GM06990 (cell line): ENCODE results near the gene CADM4.

ENCODE experiments used
- DNase-seq: peaks from one replicate; pipeline ENCODE4 v3.0.0-alpha.2; 2011; ENCODE audit not compliant: insufficient read length; ENCODE audit errors: extremely low read depth
- H3K27me3 ChIP-seq: replicated peaks from 2 replicates; pipeline ENCODE4 v1.6.0; 2011; ENCODE audit warnings: low read length; ENCODE audit not compliant: control insufficient read depth, insufficient read depth
- H3K36me3 ChIP-seq: 2 replicates; pipeline ENCODE4 v1.5.1; 2011; ENCODE audit warnings: low read length; ENCODE audit not compliant: control insufficient read depth, insufficient read depth
- H3K4me3 ChIP-seq: replicated peaks from 2 replicates; pipeline ENCODE4 v1.5.1; 2011; ENCODE audit warnings: low read depth, mild to moderate bottlenecking, control low read depth, low read length
- TF ChIP-seq, protein P1 (sequence below): IDR thresholded peaks from 2 replicates; pipeline ENCODE4 v1.5.1; 2011; ENCODE audit warnings: low read length, control low read depth, mild to moderate bottlenecking, inconsistent platforms; ENCODE audit not compliant: insufficient read depth, poor library complexity, severe bottlenecking

CADM4 gene

DNA sequence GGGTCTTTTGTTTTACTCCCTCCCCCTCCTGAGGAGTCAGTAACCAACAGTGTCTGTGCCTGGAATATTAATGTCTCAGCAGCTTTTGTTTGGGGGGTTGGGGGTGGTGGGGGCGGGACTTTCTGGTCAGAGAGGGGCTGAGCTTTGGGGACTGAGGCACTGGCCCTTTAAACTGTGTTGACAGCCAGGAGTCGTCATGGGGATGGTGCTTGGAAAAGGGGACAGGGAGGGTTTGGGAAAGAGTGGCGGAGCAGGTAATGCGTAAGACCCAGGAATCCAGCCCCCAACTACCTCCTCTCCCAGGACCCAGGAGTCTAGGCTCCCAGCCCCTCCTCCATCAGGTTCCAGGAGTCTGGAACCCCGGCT, 5.2 kb downstream of the CADM4 start:
- DNase-seq: no peak
- Histone ChIP-seq H3K4me3 (no peak overlapping the region), H3K36me3 (no peaks in the 10 kb centered on the region), H3K27me3 (peaks cover 8% of the 10 kb centered on the region)
- TF ChIP-seq, protein P1, sequence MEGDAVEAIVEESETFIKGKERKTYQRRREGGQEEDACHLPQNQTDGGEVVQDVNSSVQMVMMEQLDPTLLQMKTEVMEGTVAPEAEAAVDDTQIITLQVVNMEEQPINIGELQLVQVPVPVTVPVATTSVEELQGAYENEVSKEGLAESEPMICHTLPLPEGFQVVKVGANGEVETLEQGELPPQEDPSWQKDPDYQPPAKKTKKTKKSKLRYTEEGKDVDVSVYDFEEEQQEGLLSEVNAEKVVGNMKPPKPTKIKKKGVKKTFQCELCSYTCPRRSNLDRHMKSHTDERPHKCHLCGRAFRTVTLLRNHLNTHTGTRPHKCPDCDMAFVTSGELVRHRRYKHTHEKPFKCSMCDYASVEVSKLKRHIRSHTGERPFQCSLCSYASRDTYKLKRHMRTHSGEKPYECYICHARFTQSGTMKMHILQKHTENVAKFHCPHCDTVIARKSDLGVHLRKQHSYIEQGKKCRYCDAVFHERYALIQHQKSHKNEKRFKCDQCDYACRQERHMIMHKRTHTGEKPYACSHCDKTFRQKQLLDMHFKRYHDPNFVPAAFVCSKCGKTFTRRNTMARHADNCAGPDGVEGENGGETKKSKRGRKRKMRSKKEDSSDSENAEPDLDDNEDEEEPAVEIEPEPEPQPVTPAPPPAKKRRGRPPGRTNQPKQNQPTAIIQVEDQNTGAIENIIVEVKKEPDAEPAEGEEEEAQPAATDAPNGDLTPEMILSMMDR: no peak

DNA sequence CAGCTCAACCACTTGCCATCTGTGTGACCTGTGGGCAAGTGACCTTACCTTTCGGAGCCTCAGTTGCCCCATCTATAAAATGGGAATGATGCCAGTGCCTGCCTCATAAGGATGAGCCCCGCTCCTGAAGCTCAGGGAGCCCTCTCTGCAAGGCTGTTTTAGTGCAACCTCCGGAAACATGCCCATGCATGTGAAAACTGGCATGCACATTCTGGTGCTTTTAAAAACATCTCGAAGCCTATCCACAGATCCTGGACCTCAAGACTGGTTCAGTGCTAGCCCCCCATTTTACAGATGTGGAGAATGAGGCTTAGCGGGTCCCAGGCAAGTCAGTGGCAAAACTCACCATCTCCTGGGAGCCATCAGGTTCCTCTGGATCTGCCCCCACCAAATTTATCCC, 5.6 kb downstream of the CADM4 start:
- no peak overlapping the region for H3K4me3 ChIP-seq
- no peak for DNase-seq
- peaks cover 8% of the 10 kb centered on the region for H3K27me3 ChIP-seq
- no peaks in the 10 kb centered on the region for H3K36me3 ChIP-seq
- TF ChIP-seq, protein P1: no peak

DNA sequence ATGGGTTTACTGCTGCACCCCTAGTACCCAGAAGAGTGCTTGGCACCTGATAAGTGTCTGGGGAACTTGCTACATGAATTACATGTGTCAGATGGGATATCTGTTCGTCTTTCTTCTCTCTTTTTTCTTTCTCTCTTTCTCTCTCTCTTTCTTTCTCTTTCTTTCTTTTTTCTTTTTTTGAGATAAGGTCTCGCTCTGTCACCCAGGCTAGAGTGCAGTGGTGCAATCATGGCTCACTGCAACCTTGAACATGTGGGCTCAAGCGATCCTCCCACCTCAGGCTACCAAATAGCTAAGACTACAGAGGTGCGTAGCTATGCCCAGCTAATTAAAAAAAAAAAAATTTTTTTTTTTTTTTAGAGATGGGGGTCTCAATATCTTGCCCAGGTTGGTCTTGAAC, 6.1 kb downstream of the CADM4 start:
- TF ChIP-seq, protein P1: no peak
- DNase-seq: no peak
- H3K4me3 ChIP-seq: no peak overlapping the region
- no peaks in the 10 kb centered on the region for H3K36me3 ChIP-seq
- peaks cover 7% of the 10 kb centered on the region for H3K27me3 ChIP-seq

DNA sequence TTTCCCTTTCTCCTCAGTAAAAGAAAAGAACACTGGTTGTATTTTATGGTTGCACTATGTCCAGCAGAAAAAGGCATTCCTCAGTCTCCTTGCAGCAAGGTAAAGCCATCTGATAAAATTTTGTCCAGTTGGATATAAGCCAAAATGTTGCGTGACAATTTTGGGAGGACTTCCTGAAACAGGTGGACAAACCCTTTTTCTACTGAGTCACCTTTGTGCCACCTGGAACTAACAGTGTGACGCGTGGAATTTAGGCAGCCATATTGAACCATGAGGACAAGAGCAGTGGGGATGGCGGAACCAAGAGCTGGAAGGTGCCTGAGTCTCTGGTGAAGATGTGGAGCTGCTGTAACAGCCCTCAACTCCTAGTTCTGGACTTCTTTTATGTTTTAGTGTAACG, 8.2 kb downstream of the CADM4 start:
- no peak overlapping the region for H3K4me3 ChIP-seq
- TF ChIP-seq, protein P1: no peak
- H3K27me3 ChIP-seq: no peaks in the 10 kb centered on the region
- no peaks in the 10 kb centered on the region for H3K36me3 ChIP-seq
- DNase-seq: no peak

DNA sequence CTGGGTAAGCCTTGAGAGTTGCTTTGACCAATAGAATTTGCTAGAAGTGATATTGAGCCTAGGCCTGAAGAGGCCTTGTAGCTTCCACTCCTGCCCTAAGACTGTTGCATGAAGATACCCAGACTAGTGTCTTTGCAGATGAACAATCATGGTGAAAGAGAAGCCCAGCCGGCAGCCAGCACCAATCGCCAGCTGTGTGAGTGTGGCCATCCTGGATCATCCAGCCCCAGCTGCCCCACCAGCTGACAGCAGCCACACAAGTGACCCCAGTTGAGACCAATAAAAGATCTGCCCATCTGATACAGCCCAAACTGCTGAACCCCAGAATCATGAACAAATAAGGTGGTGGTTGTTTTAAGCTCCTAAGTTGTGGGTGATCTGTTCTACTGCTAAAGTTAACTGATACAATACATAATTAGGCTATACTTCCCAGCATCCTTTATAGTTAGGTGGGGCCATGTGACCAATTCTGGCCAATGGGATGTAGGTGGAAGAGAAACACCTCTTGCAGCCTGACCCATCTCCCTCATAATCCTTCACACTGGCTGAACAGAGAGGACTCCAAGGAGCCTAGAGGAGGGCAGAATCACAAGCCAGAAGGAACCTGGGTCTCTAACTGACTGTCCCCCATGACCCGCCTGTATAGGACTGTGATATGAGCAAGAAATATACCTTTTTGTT, 10.9 kb downstream of the CADM4 start:
- H3K27me3 ChIP-seq: no peaks in the 10 kb centered on the region
- no peak for DNase-seq
- no peaks in the 10 kb centered on the region for H3K36me3 ChIP-seq
- TF ChIP-seq, protein P1: no peak
- no peak overlapping the region for H3K4me3 ChIP-seq

DNA sequence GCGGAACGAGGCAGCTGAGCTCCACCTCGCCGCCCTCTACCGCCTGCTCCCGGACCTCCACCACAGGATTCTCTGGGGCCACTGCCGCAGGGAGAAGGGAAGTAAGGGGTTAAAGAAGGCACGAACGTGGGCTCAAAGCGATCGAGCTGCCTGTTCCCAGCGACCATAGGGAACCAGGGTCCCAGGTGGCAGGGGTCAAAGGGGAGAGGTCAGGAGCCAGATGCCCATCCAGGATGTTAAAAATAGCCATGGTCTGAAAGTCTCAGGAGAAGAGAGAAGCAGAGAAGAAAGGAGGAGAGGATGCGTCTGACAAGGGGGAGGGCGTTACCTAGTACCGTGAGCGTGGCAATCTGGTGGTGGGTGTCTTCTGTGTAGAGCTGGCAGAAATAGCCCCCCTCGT, 12.8 kb downstream of the CADM4 start:
- TF ChIP-seq, protein P1: no peak
- no peak for DNase-seq
- Histone ChIP-seq H3K4me3 (no peak overlapping the region), H3K27me3 (no peaks in the 10 kb centered on the region), H3K36me3 (no peaks in the 10 kb centered on the region)
